Measurements from ENCODE around the gene GRID1.

DNA sequence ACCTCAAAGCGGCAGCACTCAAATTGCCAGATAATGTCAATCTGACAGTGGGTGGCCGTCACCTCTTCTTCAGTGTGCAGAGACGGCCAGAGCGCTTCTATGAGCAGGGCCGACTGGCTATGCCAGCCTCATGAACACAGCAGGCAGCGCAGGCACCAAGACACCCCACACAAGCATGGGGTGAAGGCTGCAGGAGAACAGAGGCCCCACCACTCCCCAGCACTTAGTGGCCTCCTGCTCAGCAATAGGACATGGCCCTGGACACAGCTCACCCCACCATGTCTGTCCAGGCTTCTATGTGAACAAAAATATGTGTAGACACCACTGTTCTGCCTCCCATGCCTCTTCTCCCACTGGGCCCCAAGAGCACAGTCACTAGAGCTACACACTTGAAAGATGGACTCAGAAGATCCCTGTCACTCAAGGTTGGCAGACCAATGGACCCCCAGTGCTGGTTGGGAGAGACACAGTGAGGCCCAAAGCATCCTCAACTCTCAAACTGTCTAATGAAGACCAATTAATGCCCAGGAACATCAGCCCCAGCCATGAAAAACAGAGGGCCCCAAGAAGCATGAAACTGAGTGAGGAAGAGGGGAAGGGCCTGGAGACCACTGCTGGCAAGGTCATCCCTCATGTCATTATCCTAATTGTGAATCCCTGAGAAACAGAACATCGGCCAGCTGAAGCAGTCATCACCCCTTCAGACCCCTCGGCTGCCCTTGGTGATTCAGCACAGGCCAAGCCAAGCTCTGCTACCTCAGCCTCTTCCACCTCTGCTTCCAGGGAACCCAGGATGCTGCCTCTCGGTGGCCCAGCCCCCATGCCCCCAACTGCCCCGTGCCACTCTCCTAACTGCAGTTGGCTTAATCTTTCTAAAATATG lies 77.7 kb downstream of the GRID1 start:
- TF ChIP-seq EZH2 (IDR thresholded peaks at IDR 0.05; ENCODE audit: low read length, unreplicated experiment): no peak
- TF ChIP-seq, protein P1, sequence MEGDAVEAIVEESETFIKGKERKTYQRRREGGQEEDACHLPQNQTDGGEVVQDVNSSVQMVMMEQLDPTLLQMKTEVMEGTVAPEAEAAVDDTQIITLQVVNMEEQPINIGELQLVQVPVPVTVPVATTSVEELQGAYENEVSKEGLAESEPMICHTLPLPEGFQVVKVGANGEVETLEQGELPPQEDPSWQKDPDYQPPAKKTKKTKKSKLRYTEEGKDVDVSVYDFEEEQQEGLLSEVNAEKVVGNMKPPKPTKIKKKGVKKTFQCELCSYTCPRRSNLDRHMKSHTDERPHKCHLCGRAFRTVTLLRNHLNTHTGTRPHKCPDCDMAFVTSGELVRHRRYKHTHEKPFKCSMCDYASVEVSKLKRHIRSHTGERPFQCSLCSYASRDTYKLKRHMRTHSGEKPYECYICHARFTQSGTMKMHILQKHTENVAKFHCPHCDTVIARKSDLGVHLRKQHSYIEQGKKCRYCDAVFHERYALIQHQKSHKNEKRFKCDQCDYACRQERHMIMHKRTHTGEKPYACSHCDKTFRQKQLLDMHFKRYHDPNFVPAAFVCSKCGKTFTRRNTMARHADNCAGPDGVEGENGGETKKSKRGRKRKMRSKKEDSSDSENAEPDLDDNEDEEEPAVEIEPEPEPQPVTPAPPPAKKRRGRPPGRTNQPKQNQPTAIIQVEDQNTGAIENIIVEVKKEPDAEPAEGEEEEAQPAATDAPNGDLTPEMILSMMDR (conservative IDR thresholded peaks at IDR 0.05; ENCODE audit: low read depth, low read length): no peak
- TF ChIP-seq EZH2phosphoT487 (IDR thresholded peaks at IDR 0.05; ENCODE audit: borderline replicate concordance, low read length): no peak

Data from PC-3 (cell line).